ENCODE measurements around the gene PM20D1. TPM values are rescaled to one million over a fixed set of nuclear protein-coding genes. Genes with fewer than 3 reads are reported as not detected.
"Not testable (repeated sequence)": the region's sequence is repeated elsewhere in the genome, so short reads cannot be mapped to it uniquely, and the experiment has no call there.

Gene PM20D1
- total RNA-seq, 1 donor from 2014 or later = not detected

DNA sequence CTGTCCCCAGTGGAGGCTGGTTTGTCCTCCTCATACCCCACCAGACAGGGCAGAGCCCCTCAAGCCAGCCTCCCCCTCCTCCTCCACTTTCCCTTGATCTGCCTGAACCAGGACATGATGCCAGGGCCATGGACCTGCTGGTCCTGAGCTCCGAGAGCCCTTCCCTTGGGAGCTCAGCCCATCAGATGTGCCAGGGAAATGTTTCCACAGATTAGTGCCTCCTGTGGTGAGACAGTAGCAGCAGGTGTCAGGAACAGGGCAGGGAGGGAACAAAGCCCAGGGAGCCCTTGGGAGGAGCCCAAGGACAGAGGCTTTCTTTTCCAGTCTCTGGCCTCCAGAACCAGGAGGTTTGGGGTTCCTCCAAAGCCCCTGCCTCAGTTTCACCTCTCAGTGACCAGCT is 22.3 kb downstream of the PM20D1 start:
- H3K27ac ChIP-seq = no peak overlapping the region
- DNase-seq (ENCODE audit: low spot score in 2 of 2) = no peak
- TF ChIP-seq, protein P1, sequence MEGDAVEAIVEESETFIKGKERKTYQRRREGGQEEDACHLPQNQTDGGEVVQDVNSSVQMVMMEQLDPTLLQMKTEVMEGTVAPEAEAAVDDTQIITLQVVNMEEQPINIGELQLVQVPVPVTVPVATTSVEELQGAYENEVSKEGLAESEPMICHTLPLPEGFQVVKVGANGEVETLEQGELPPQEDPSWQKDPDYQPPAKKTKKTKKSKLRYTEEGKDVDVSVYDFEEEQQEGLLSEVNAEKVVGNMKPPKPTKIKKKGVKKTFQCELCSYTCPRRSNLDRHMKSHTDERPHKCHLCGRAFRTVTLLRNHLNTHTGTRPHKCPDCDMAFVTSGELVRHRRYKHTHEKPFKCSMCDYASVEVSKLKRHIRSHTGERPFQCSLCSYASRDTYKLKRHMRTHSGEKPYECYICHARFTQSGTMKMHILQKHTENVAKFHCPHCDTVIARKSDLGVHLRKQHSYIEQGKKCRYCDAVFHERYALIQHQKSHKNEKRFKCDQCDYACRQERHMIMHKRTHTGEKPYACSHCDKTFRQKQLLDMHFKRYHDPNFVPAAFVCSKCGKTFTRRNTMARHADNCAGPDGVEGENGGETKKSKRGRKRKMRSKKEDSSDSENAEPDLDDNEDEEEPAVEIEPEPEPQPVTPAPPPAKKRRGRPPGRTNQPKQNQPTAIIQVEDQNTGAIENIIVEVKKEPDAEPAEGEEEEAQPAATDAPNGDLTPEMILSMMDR (IDR thresholded peaks at IDR 0.05) = no peak
- H3K9me3 ChIP-seq = no peaks in the 10 kb centered on the region
- H3K36me3 ChIP-seq = no peaks in the 10 kb centered on the region
- H3K4me3 ChIP-seq = no peak overlapping the region
- intact Hi-C loops (cut with DNase I) = no loop called here
- no peaks in the 10 kb centered on the region for H3K4me1 ChIP-seq
- H3K27me3 ChIP-seq = no peaks in the 10 kb centered on the region

DNA sequence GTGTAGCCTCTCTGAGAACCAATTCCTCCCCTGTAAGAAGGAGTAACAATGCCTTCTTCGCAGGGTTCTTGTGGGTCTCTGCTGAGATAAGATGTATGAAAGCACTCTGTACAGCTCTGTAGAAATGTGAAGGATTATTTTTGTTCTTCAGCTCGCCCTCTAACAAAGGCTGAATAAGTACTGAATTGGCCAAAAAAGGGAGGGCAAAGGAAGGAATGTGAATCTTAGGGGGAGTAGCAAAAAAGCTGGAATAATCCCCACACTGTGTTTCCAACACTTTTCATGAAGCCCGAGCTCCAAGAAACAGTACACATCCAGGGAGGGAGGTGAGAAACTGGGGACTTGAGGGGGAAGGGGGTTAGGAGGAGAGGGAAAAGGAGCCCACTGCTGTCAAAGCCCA is 22.9 kb downstream of the PM20D1 start:
- TF ChIP-seq, protein P1 (IDR thresholded peaks at IDR 0.05) = no peak
- DNase-seq (ENCODE audit: low spot score in 2 of 2) = no peak
- H3K9me3 ChIP-seq = no peaks in the 10 kb centered on the region
- H3K27me3 ChIP-seq = no peaks in the 10 kb centered on the region
- no peaks in the 10 kb centered on the region for H3K36me3 ChIP-seq
- intact Hi-C loops (cut with DNase I) = no loop called here
- no peak overlapping the region for H3K27ac ChIP-seq
- no peak overlapping the region for H3K4me3 ChIP-seq
- no peaks in the 10 kb centered on the region for H3K4me1 ChIP-seq

DNA sequence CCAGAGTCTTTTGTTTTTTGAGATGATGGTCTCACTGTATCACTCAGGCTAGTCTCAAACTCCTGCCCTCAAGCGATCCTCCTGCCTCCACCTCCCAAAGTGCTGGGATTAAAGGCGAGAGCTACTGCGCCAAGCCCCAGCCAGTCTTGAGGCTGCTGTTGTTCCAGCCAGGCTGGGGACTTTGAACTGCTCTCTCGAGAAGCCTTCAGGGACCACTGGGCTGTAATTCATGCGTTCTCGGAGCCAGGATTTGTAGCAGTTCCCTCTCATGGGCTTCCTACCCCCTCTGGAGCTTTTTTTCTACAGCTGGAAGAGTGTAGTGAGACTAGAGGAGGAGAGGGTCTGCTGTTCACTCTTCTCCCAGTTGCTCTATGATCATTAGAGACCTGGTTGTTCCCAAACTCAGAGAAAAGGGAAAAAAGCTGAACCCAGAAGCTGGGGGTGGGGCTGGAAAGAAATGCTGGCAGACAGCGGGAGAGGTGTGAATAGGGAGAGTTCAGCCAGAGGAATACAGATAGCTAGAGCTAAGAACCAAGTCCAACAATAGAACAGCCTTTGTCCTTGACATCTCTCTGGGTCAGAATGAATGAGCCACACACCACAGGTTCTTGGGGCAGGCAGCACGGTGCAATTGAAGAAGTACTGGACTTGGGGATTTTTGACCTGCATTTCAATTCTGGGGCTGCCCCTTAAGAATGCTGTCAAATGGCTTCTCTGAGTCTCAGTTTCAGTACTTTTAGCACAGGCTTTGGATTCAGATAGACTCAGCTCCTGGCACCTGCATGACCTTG is 23.7 kb downstream of the PM20D1 start:
- TF ChIP-seq, protein P1 (IDR thresholded peaks at IDR 0.05) = no peak
- Histone ChIP-seq H3K4me1 (no peaks in the 10 kb centered on the region), H3K27ac (no peak overlapping the region)

DNA sequence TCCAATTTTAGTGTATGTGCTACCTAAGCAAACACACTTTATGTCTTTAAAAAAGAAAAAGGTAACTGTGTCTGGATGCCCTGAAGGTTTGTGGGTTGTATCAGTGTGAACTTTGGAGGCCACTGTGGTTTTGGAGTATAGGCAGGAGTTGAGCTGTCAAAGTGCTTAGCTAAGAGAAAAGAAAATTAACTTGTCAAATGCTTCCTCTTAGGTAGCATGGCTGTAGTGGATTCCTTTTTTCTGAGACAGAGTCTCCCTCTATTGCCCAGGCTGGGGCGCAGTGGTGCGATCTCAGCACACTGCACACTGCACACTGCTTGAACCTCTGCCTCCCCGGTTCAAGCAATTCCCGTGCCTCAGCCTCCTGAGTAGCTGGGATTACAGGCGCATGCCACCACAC is 25.8 kb downstream of the PM20D1 start:
- TF ChIP-seq, protein P1 (IDR thresholded peaks at IDR 0.05) = no peak
- no peak for DNase-seq (ENCODE audit: low spot score in 2 of 2)
- intact Hi-C loops (cut with DNase I) = no loop called here
- no peaks in the 10 kb centered on the region for H3K9me3 ChIP-seq
- H3K4me1 ChIP-seq = no peaks in the 10 kb centered on the region
- H3K4me3 ChIP-seq = no peak overlapping the region
- H3K27me3 ChIP-seq = no peaks in the 10 kb centered on the region
- H3K36me3 ChIP-seq = no peaks in the 10 kb centered on the region
- H3K27ac ChIP-seq = no peak overlapping the region

More for the DNA sequence above, 23.7 kb downstream of the PM20D1 start:
- no peaks in the 10 kb centered on the region for H3K9me3 ChIP-seq
- intact Hi-C loops (cut with DNase I) = no loop called here
- H3K36me3 ChIP-seq = no peaks in the 10 kb centered on the region
- no peaks in the 10 kb centered on the region for H3K27me3 ChIP-seq
- H3K4me3 ChIP-seq = no peak overlapping the region
- DNase-seq (ENCODE audit: low spot score in 2 of 2) = no peak

DNA sequence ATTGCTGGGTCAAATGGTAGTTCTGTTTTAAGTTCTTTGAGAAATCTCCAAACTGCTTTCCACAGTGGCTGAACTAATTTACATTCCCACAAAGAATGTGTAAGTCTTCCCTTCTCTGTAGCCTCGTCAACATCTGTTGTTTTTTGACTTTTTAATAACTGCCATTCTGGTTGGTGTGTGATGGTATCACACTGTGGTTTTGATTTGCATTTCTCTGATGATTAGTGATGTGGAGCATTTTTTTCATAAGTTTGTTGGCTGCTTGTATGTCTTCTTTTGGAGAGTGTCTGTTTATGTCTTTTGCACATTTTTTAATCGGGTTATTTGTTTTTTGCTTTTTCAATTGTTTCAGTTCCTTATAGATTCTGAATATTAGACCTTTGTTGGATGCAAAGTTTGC is 26.7 kb downstream of the PM20D1 start:
- H3K36me3 ChIP-seq; H3K4me3 ChIP-seq; H3K9me3 ChIP-seq; DNase-seq (ENCODE audit: low spot score in 2 of 2); intact Hi-C loops (cut with DNase I); H3K4me1 ChIP-seq; H3K27me3 ChIP-seq; H3K27ac ChIP-seq: not testable (repeated sequence)

DNA sequence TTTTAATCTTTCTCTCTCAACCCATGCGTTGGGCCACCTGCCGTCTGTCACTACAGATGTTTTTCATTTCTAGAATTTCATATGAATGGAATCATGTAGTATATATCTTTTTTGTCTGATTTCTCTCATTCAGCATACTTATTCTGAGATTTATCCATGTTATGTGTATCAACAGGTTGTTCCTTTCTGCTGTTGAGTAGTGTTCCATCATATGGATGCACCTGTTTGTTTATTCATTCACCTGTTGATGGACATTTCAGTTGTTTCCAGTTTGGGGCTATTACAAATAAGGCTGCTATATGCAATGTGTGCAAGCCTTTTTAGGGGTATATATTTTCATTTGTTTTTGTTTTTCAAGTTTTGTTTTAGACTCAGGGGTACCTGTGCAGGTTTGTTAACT is 27.5 kb downstream of the PM20D1 start:
- Histone ChIP-seq H3K27ac (no peak overlapping the region), H3K36me3 (no peaks in the 10 kb centered on the region), H3K27me3 (no peaks in the 10 kb centered on the region), H3K4me1 (no peaks in the 10 kb centered on the region), H3K4me3 (no peak overlapping the region), H3K9me3 (no peaks in the 10 kb centered on the region)
- no peak for DNase-seq (ENCODE audit: low spot score in 2 of 2)
- intact Hi-C loops (cut with DNase I) = no loop called here
- TF ChIP-seq, protein P1 (IDR thresholded peaks at IDR 0.05) = no peak

All from ascending aorta (tissue), 2 donors.